HK-2 (cell line): ENCODE data around the gene SEL1L.
A peak's percentile ranks its signal among the peaks of the same experiment; 100 is the strongest.
"Not testable (repeated sequence)": the region's sequence is repeated elsewhere in the genome, so short reads cannot be mapped to it uniquely, and the experiment has no call there.

ENCODE experiments used
- DNase-seq: peaks from one replicate; pipeline ENCODE4 v3.0.0-alpha.2; 2018; ENCODE audit not compliant: unreplicated experiment

The SEL1L gene

GRCh38 chr14:81474148-81474492 is 59.5 kb downstream of the SEL1L start:
- DNase-seq = no peak

- no peak for DNase-seq
Observed at GRCh38 chr14:81473456-81474147, 60.1 kb downstream of the SEL1L start.

- DNase-seq = no peak
Observed at GRCh38 chr14:81472096-81472800, 61.4 kb downstream of the SEL1L start.

- DNase-seq = no peak
Observed at GRCh38 chr14:81471062-81471461, 62.6 kb downstream of the SEL1L start.

GRCh38 chr14:81470557-81470826 is 63.2 kb downstream of the SEL1L start:
- DNase-seq = not testable (repeated sequence)

GRCh38 chr14:81466854-81467253 is 66.8 kb downstream of the SEL1L start:
- DNase-seq = no peak

GRCh38 chr14:81465507-81466228 is 68.0 kb downstream of the SEL1L start:
- DNase-seq = no peak

- not testable (repeated sequence) for DNase-seq
Observed at GRCh38 chr14:81465003-81465392, 68.7 kb downstream of the SEL1L start.

GRCh38 chr14:81464253-81465002 is 69.2 kb downstream of the SEL1L start:
- DNase-seq = peak; percentile 46

- not testable (repeated sequence) for DNase-seq
Observed at GRCh38 chr14:81462356-81462755, 71.3 kb downstream of the SEL1L start.

GRCh38 chr14:81459912-81460311 is 73.7 kb downstream of the SEL1L start:
- DNase-seq = no peak

- no peak for DNase-seq
Observed at GRCh38 chr14:81458352-81458751, 75.3 kb downstream of the SEL1L start.

- no peak for DNase-seq
Observed at GRCh38 chr14:81455390-81455789, 78.3 kb downstream of the SEL1L start.

- no peak for DNase-seq
Observed at GRCh38 chr14:81454572-81455218, 79.0 kb downstream of the SEL1L start.

GRCh38 chr14:81453166-81453766 is 80.4 kb downstream of the SEL1L start:
- DNase-seq = peak; percentile 40

GRCh38 chr14:81452341-81453133 is 81.1 kb downstream of the SEL1L start:
- DNase-seq = no peak

GRCh38 chr14:81450976-81451375 is 82.7 kb downstream of the SEL1L start:
- no peak for DNase-seq

GRCh38 chr14:81450100-81450531 is 83.5 kb downstream of the SEL1L start:
- no peak for DNase-seq

- DNase-seq = no peak
Observed at GRCh38 chr14:81449576-81449975, 84.1 kb downstream of the SEL1L start.

- no peak for DNase-seq
Observed at GRCh38 chr14:81449114-81449513, 84.5 kb downstream of the SEL1L start.
